ENCODE results near the gene PRR16. TPM values are rescaled to one million over a fixed set of nuclear protein-coding genes. Genes with fewer than 3 reads are reported as not detected.

PRR16 gene
- total and polyA plus RNA-seq, 4 donors, result 6.5 to 26.8 (median 12.4) TPM

- ATAC-seq (ENCODE audit: low FRiP score) (no peak), DNase-seq (no peak)
- no peaks in the 10 kb centered on the region for H3K36me3 ChIP-seq (ENCODE audit: control insufficient read depth in 1 of 2, insufficient read depth in 2 of 2, low read length in 1 of 2)
- H3K27me3 ChIP-seq (ENCODE audit: control insufficient read depth in 1 of 2, insufficient read depth in 2 of 2, low read length in 1 of 2), result no peaks in the 10 kb centered on the region
- H3K9me3 ChIP-seq (ENCODE audit: control insufficient read depth, low read length), result no peaks in the 10 kb centered on the region
- 84 to 93% methylated on average over 2 of the region's 2 CpGs for WGBS, 2 donors
- H3K27ac ChIP-seq (ENCODE audit: low read depth in 1 of 2, low read length in 2 of 2), result no peak overlapping the region
- no peak overlapping the region for H3K4me3 ChIP-seq (ENCODE audit: low read length in 2 of 2)
- intact Hi-C loops (cut with DNase I), result no loop called here
- no peaks in the 10 kb centered on the region for H3K4me1 ChIP-seq (ENCODE audit: control insufficient read depth in 1 of 2, insufficient read depth in 2 of 2, low read length in 2 of 2)
These were observed 40.0 kb downstream of the PRR16 start for GRCh38 chr5:120504057-120504456.

GRCh38 chr5:120507197-120507596 is 43.1 kb downstream of the PRR16 start:
- ATAC-seq (ENCODE audit: low FRiP score), result no peak
- Histone ChIP-seq H3K27me3 (ENCODE audit: control insufficient read depth in 1 of 2, insufficient read depth in 2 of 2, low read length in 1 of 2) (no peaks in the 10 kb centered on the region), H3K9me3 (ENCODE audit: control insufficient read depth, low read length) (no peaks in the 10 kb centered on the region), H3K4me1 (ENCODE audit: control insufficient read depth in 1 of 2, insufficient read depth in 2 of 2, low read length in 2 of 2) (peaks cover 0 to 4% of the 10 kb centered on the region in 2 donors), H3K36me3 (ENCODE audit: control insufficient read depth in 1 of 2, insufficient read depth in 2 of 2, low read length in 1 of 2) (no peaks in the 10 kb centered on the region), H3K27ac (ENCODE audit: low read depth in 1 of 2, low read length in 2 of 2) (no peak overlapping the region), H3K4me3 (ENCODE audit: low read length in 2 of 2) (no peak overlapping the region)
- WGBS, 2 donors, result 94 to 95% methylated on average over 2 of the region's 2 CpGs
- intact Hi-C loops (cut with DNase I), result no loop called here
- no peak for DNase-seq

GRCh38 chr5:120507800-120508463 is 43.8 kb downstream of the PRR16 start:
- Histone ChIP-seq H3K27ac (ENCODE audit: low read depth in 1 of 2, low read length in 2 of 2) (no peak overlapping the region), H3K36me3 (ENCODE audit: control insufficient read depth in 1 of 2, insufficient read depth in 2 of 2, low read length in 1 of 2) (no peaks in the 10 kb centered on the region), H3K9me3 (ENCODE audit: control insufficient read depth, low read length) (no peaks in the 10 kb centered on the region), H3K4me1 (ENCODE audit: control insufficient read depth in 1 of 2, insufficient read depth in 2 of 2, low read length in 2 of 2) (peaks cover 0 to 4% of the 10 kb centered on the region in 2 donors), H3K27me3 (ENCODE audit: control insufficient read depth in 1 of 2, insufficient read depth in 2 of 2, low read length in 1 of 2) (no peaks in the 10 kb centered on the region), H3K4me3 (ENCODE audit: low read length in 2 of 2) (no peak overlapping the region)
- ATAC-seq (ENCODE audit: low FRiP score) (no peak), DNase-seq (no peak)
- WGBS, 2 donors, result 93% methylated on average over 2 of the region's 2 CpGs
- intact Hi-C loops (cut with DNase I), result no loop called here

- peaks cover 0 to 4% of the 10 kb centered on the region in 2 donors for H3K4me1 ChIP-seq (ENCODE audit: control insufficient read depth in 1 of 2, insufficient read depth in 2 of 2, low read length in 2 of 2)
- no peak overlapping the region for H3K27ac ChIP-seq (ENCODE audit: low read depth in 1 of 2, low read length in 2 of 2)
- H3K36me3 ChIP-seq (ENCODE audit: control insufficient read depth in 1 of 2, insufficient read depth in 2 of 2, low read length in 1 of 2), result no peaks in the 10 kb centered on the region
- WGBS, 2 donors, result 93 to 98% methylated on average over 3 of the region's 3 CpGs
- no peak overlapping the region for H3K4me3 ChIP-seq (ENCODE audit: low read length in 2 of 2)
- no peaks in the 10 kb centered on the region for H3K27me3 ChIP-seq (ENCODE audit: control insufficient read depth in 1 of 2, insufficient read depth in 2 of 2, low read length in 1 of 2)
- DNase-seq (no peak), ATAC-seq (ENCODE audit: low FRiP score) (no peak)
- no peaks in the 10 kb centered on the region for H3K9me3 ChIP-seq (ENCODE audit: control insufficient read depth, low read length)
- intact Hi-C loops (cut with DNase I), result no loop called here
These were observed 45.0 kb downstream of the PRR16 start for GRCh38 chr5:120509053-120509452.

- intact Hi-C loops (cut with DNase I), result no loop called here
- no peak for DNase-seq
- Histone ChIP-seq H3K36me3 (ENCODE audit: control insufficient read depth in 1 of 2, insufficient read depth in 2 of 2, low read length in 1 of 2) (no peaks in the 10 kb centered on the region), H3K9me3 (ENCODE audit: control insufficient read depth, low read length) (no peaks in the 10 kb centered on the region), H3K4me3 (ENCODE audit: low read length in 2 of 2) (no peak overlapping the region), H3K27me3 (ENCODE audit: control insufficient read depth in 1 of 2, insufficient read depth in 2 of 2, low read length in 1 of 2) (no peaks in the 10 kb centered on the region), H3K27ac (ENCODE audit: low read depth in 1 of 2, low read length in 2 of 2) (no peak overlapping the region), H3K4me1 (ENCODE audit: control insufficient read depth in 1 of 2, insufficient read depth in 2 of 2, low read length in 2 of 2) (peaks cover 0 to 4% of the 10 kb centered on the region in 2 donors)
- WGBS, 2 donors, result 44 to 50% methylated on average over 2 of the region's 2 CpGs
- ATAC-seq (ENCODE audit: low FRiP score), result no peak
These were observed 46.1 kb downstream of the PRR16 start for GRCh38 chr5:120510098-120510637.

GRCh38 chr5:120510994-120511686 is 47.0 kb downstream of the PRR16 start:
- intact Hi-C loops (cut with DNase I), result no loop called here
- ATAC-seq (ENCODE audit: low FRiP score) (no peak), DNase-seq (no peak)
- H3K27me3 ChIP-seq (ENCODE audit: control insufficient read depth in 1 of 2, insufficient read depth in 2 of 2, low read length in 1 of 2), result no peaks in the 10 kb centered on the region
- H3K4me1 ChIP-seq (ENCODE audit: control insufficient read depth in 1 of 2, insufficient read depth in 2 of 2, low read length in 2 of 2), result peaks cover 0 to 4% of the 10 kb centered on the region in 2 donors
- H3K27ac ChIP-seq (ENCODE audit: low read depth in 1 of 2, low read length in 2 of 2), result no peak overlapping the region
- no peaks in the 10 kb centered on the region for H3K36me3 ChIP-seq (ENCODE audit: control insufficient read depth in 1 of 2, insufficient read depth in 2 of 2, low read length in 1 of 2)
- 61 to 67% methylated on average over 4 of the region's 4 CpGs for WGBS, 2 donors
- H3K9me3 ChIP-seq (ENCODE audit: control insufficient read depth, low read length), result no peaks in the 10 kb centered on the region
- H3K4me3 ChIP-seq (ENCODE audit: low read length in 2 of 2), result no peak overlapping the region

GRCh38 chr5:120512068-120512467 is 48.0 kb downstream of the PRR16 start:
- ATAC-seq (ENCODE audit: low FRiP score), result no peak
- no peak for DNase-seq
- intact Hi-C loops (cut with DNase I), result no loop called here
- Histone ChIP-seq H3K27me3 (ENCODE audit: control insufficient read depth in 1 of 2, insufficient read depth in 2 of 2, low read length in 1 of 2) (no peaks in the 10 kb centered on the region), H3K27ac (ENCODE audit: low read depth in 1 of 2, low read length in 2 of 2) (no peak overlapping the region), H3K36me3 (ENCODE audit: control insufficient read depth in 1 of 2, insufficient read depth in 2 of 2, low read length in 1 of 2) (no peaks in the 10 kb centered on the region), H3K4me1 (ENCODE audit: control insufficient read depth in 1 of 2, insufficient read depth in 2 of 2, low read length in 2 of 2) (peaks cover 2 to 4% of the 10 kb centered on the region in 2 donors), H3K9me3 (ENCODE audit: control insufficient read depth, low read length) (no peaks in the 10 kb centered on the region), H3K4me3 (ENCODE audit: low read length in 2 of 2) (no peak overlapping the region)
- 75 to 77% methylated on average over 2 of the region's 2 CpGs for WGBS, 2 donors

GRCh38 chr5:120512791-120513650 is 48.9 kb downstream of the PRR16 start:
- peaks cover 2 to 4% of the 10 kb centered on the region in 2 donors for H3K4me1 ChIP-seq (ENCODE audit: control insufficient read depth in 1 of 2, insufficient read depth in 2 of 2, low read length in 2 of 2)
- no peak overlapping the region for H3K4me3 ChIP-seq (ENCODE audit: low read length in 2 of 2)
- WGBS, 2 donors, result 96 to 97% methylated on average over 13 of the region's 13 CpGs
- ATAC-seq (ENCODE audit: low FRiP score) (no peak), DNase-seq (no peak)
- intact Hi-C loops (cut with DNase I), result no loop called here
- no peaks in the 10 kb centered on the region for H3K36me3 ChIP-seq (ENCODE audit: control insufficient read depth in 1 of 2, insufficient read depth in 2 of 2, low read length in 1 of 2)
- no peaks in the 10 kb centered on the region for H3K9me3 ChIP-seq (ENCODE audit: control insufficient read depth, low read length)
- no peaks in the 10 kb centered on the region for H3K27me3 ChIP-seq (ENCODE audit: control insufficient read depth in 1 of 2, insufficient read depth in 2 of 2, low read length in 1 of 2)
- no peak overlapping the region for H3K27ac ChIP-seq (ENCODE audit: low read depth in 1 of 2, low read length in 2 of 2)
